CD14-positive monocyte (primary cell): ENCODE data around the gene USP49. TPM values are rescaled to one million over a fixed set of nuclear protein-coding genes. Genes with fewer than 3 reads are reported as not detected.

Experiments used
- DNase-seq, 3 donors: peaks; one replicate each; pipeline ENCODE4 v3.0.0-alpha.2; 2011 to 2022
- H2AFZ ChIP-seq: 2 replicates; pipeline ENCODE4 v1.6.0; 2012; ENCODE audit warnings: mild to moderate bottlenecking, low read depth, low read length, inconsistent platforms; ENCODE audit not compliant: insufficient read depth, poor library complexity, severe bottlenecking
- H3K27ac ChIP-seq, 2 donors: 1 replicate in 1 of 2; 2 replicates in 1 of 2; pipeline ENCODE4 v1.5.1; 2012 to 2013; ENCODE audit warnings: low read length in 2 of 2, control low read depth in 1 of 2, inconsistent platforms in 1 of 2, low read depth in 1 of 2, mild to moderate bottlenecking in 1 of 2
- H3K27me3 ChIP-seq, 2 donors: one replicate each; pipeline versions ENCODE4 v1.6.0 to v1.6.1; 2011 to 2013; ENCODE audit warnings: low read length in 2 of 2; ENCODE audit not compliant: control insufficient read depth in 2 of 2, insufficient read depth in 2 of 2
- H3K36me3 ChIP-seq, 2 donors: replicated peaks in 1 of 2; 1 replicate in 1 of 2; 2 replicates in 1 of 2; pipeline versions ENCODE4 v1.5.1 to v1.6.1; 2012 to 2013; ENCODE audit warnings: low read length in 2 of 2, control low read depth in 1 of 2, inconsistent platforms in 1 of 2, mild to moderate bottlenecking in 1 of 2; ENCODE audit not compliant: insufficient read depth in 2 of 2, control insufficient read depth in 1 of 2
- H3K4me1 ChIP-seq, 2 donors: 1 replicate in 1 of 2; 2 replicates in 1 of 2; pipeline versions ENCODE4 v1.5.1 to v1.6.1; 2012 to 2013; ENCODE audit warnings: low read length in 2 of 2, control low read depth in 1 of 2, inconsistent platforms in 1 of 2, mild to moderate bottlenecking in 1 of 2, moderate library complexity in 1 of 2; ENCODE audit not compliant: insufficient read depth in 2 of 2, control insufficient read depth in 1 of 2
- H3K4me2 ChIP-seq: replicated peaks from 2 replicates; pipeline ENCODE3; 2012; ENCODE audit warnings: low read length, moderate library complexity, mild to moderate bottlenecking; ENCODE audit not compliant: poor library complexity, severe bottlenecking; ENCODE audit errors: extremely low read depth
- H3K4me3 ChIP-seq, 3 experiments: fragments of 200-600 bp in 1 of 3; sonication (generic) in 1 of 3; replicated peaks in 1 of 3; 1 replicate in 2 of 3; 2 replicates in 1 of 3; pipeline ENCODE4 v1.5.1; 2011 to 2013; ENCODE audit warnings: low read length in 3 of 3, mild to moderate bottlenecking in 3 of 3, control low read depth in 2 of 3, low read depth in 2 of 3, inconsistent platforms in 1 of 3, moderate library complexity in 1 of 3
- H3K79me2 ChIP-seq: 2 replicates; pipeline ENCODE4 v1.6.0; 2012; ENCODE audit warnings: mild to moderate bottlenecking, control low read depth, inconsistent platforms, low read length, moderate library complexity; ENCODE audit not compliant: insufficient read depth
- H3K9ac ChIP-seq: 2 replicates; pipeline ENCODE4 v1.6.0; 2017; ENCODE audit warnings: low read length, mild to moderate bottlenecking; ENCODE audit not compliant: insufficient read depth, poor library complexity, severe bottlenecking
- H3K9me3 ChIP-seq, 2 donors: replicated peaks in 1 of 2; 1 replicate in 1 of 2; 2 replicates in 1 of 2; pipeline versions ENCODE4 v1.5.1 to v1.6.1; 2012 to 2013; ENCODE audit warnings: low read length in 2 of 2, control low read depth in 1 of 2; ENCODE audit not compliant: control insufficient read depth in 1 of 2, insufficient read depth in 1 of 2
- H4K20me1 ChIP-seq: 2 replicates; pipeline ENCODE4 v1.6.0; 2012; ENCODE audit warnings: mild to moderate bottlenecking, low read length, control low read depth, moderate library complexity; ENCODE audit not compliant: insufficient read depth
- H3K27ac Mint-ChIP-seq, 7 donors: one replicate each; pipeline ENCODE4 v1.8.0; 2020; ENCODE audit warnings: mild to moderate bottlenecking in 7 of 7, mixed read lengths in 7 of 7, moderate library complexity in 6 of 7, inconsistent platforms in 2 of 7
- H3K27me3 Mint-ChIP-seq, 3 donors: one replicate each; pipeline ENCODE4 v1.8.0; 2021 to 2022; ENCODE audit warnings: low read depth in 3 of 3, mild to moderate bottlenecking in 3 of 3, mixed read lengths in 3 of 3, moderate library complexity in 3 of 3, inconsistent platforms in 1 of 3
- H3K36me3 Mint-ChIP-seq, 2 donors: one replicate each; pipeline ENCODE4 v1.8.0; 2020; ENCODE audit warnings: mixed read lengths in 2 of 2, inconsistent platforms in 1 of 2, mild to moderate bottlenecking in 1 of 2
- H3K4me1 Mint-ChIP-seq: one replicate; pipeline ENCODE4 v1.8.0; 2020; ENCODE audit warnings: mild to moderate bottlenecking, mixed read lengths
- H3K4me3 Mint-ChIP-seq, 2 donors: one replicate each; pipeline ENCODE4 v1.8.0; 2020; ENCODE audit warnings: mild to moderate bottlenecking in 2 of 2, mixed read lengths in 2 of 2, moderate library complexity in 1 of 2
- H3K9me3 Mint-ChIP-seq, 7 donors: one replicate each; pipeline ENCODE4 v1.8.0; 2020 to 2022; ENCODE audit warnings: mixed read lengths in 7 of 7, mild to moderate bottlenecking in 6 of 7, moderate library complexity in 6 of 7, inconsistent platforms in 2 of 7
- WGBS: methylation state at CpG from one replicate; pipeline ENCODE4 v1.1.5; 2013; ENCODE audit warnings: missing lambda C conversion rate; ENCODE audit not compliant: insufficient coverage; 5-methylcytosine and 5-hydroxymethylcytosine counted together
- intact Hi-C, 2 donors: fragments of 100-400 bp; cut with micrococcal nuclease; formaldehyde crosslinking; loops; one replicate each; pipeline versions ENCODE4 v1.15.0 to v1.15.1; 2023
- polyA plus RNA-seq, 3 donors: library from polyadenylated mRNA; depleted of rRNA in 1 of 3; unstranded in 2 of 3; stranded (reverse) in 1 of 3; fragments of 300-500 nt in 2 of 3; fragments of >200 nt in 1 of 3; fragmentation: Illumina TruSeq in 2 of 3; gene quantifications; 1 replicate in 2 of 3; 2 replicates in 1 of 3; pipeline ENCODE4 v1.2.3, GENCODE V29; 2012 to 2021
- TF ChIP-seq, protein P1 (sequence below): fragments of 200-600 bp; IDR thresholded peaks from one replicate; pipeline ENCODE4 v1.8.0; 2022; ENCODE audit warnings: antibody characterized with exemption, mild to moderate bottlenecking

USP49 gene
- polyA plus RNA-seq, 3 donors, result 0.08 to 4.8 (median 0.37) TPM

DNA sequence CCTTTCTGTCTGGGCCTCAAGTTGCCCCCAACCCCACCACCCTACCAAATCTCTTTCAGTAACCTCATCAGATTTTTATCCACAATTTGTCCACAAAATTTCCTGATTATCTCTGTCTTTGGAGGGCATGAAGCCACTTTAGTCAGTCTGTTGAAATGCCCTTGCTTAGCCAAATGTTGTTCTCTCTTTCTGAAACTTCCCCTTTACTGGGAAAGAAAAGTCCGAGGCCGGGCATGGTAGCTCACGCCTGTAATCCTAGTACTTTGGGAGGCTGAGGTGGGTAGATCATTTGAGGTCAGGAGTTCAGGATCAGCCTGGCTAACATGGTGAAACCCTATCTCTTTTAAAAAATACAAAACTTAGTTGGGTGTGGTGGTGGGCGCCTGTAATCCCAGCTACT is 73.9 kb downstream of the USP49 start:
- H3K27me3 ChIP-seq, result no peaks in the 10 kb centered on the region
- no peak overlapping the region for H3K4me2 ChIP-seq
- no peaks in the 10 kb centered on the region for H3K79me2 ChIP-seq
- no peak overlapping the region for H3K4me3 ChIP-seq
- H3K9ac ChIP-seq, result no peak overlapping the region
- peaks cover 0 to 3% (median 0%) of the 10 kb centered on the region in 7 donors for H3K9me3 Mint-ChIP-seq
- H3K4me3 Mint-ChIP-seq, result no peak overlapping the region
- peaks cover 9 to 13% of the 10 kb centered on the region in 2 donors for H3K4me1 ChIP-seq
- WGBS, result no CpG with 5 or more reads among the region's 4 CpGs
- no peak overlapping the region for H3K27ac ChIP-seq
- H3K27ac Mint-ChIP-seq, result peak overlapping the region in 1 of 7 donors; percentile 71
- H3K4me1 Mint-ChIP-seq, result peaks cover 28% of the 10 kb centered on the region
- TF ChIP-seq, protein P1, sequence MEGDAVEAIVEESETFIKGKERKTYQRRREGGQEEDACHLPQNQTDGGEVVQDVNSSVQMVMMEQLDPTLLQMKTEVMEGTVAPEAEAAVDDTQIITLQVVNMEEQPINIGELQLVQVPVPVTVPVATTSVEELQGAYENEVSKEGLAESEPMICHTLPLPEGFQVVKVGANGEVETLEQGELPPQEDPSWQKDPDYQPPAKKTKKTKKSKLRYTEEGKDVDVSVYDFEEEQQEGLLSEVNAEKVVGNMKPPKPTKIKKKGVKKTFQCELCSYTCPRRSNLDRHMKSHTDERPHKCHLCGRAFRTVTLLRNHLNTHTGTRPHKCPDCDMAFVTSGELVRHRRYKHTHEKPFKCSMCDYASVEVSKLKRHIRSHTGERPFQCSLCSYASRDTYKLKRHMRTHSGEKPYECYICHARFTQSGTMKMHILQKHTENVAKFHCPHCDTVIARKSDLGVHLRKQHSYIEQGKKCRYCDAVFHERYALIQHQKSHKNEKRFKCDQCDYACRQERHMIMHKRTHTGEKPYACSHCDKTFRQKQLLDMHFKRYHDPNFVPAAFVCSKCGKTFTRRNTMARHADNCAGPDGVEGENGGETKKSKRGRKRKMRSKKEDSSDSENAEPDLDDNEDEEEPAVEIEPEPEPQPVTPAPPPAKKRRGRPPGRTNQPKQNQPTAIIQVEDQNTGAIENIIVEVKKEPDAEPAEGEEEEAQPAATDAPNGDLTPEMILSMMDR, result no peak
- no peaks in the 10 kb centered on the region for H4K20me1 ChIP-seq
- H2AFZ ChIP-seq, result no peak overlapping the region
- peaks cover 0 to 1% (median 0%) of the 10 kb centered on the region in 3 donors for H3K27me3 Mint-ChIP-seq
- DNase-seq, result no peak
- H3K36me3 Mint-ChIP-seq, result peaks cover 2 to 4% of the 10 kb centered on the region in 2 donors
- H3K9me3 ChIP-seq, result no peaks in the 10 kb centered on the region
- intact Hi-C loops, result no loop called here
- no peaks in the 10 kb centered on the region for H3K36me3 ChIP-seq

DNA sequence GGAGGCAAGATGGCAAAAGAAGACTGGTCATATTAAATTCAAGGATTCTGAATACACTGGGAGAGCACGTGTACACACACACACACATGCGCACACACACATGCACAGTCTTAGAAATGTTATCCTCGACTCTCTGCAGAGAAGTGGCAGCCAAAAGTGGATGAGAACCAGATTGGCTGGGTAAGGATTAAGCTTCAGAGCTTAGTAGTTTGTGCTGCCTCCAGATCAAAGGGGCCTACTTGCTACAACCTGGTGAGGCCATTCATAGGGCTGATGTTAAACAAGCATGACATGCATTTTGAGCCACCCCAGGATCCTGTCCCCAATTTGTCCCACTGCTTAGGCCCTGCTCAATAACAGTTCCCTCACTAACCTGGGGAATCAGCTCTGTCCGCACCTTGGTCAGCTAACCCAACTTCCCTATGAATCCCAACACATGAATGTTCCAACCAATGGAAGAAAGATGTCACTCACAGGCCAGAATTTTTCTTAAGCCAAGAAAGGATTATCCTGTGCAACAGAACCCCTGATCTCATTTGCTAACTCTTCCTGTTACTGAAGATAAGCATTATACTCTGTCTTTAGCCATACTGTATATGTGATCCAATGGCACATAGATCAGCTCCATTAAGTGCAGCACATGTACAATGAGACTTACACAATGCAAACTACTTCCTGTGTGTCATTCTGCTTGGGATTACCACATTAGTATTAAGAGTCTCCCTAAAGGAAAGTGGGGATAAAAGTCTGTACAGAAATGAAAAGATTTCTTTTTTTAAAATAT is 76.7 kb downstream of the USP49 start:
- Mint-ChIP-seq H3K27ac (peak overlapping the region in 1 of 7 donors; percentile 68), H3K4me1 (peaks cover 19% of the 10 kb centered on the region), H3K4me3 (no peak overlapping the region), H3K36me3 (peaks cover 2 to 3% of the 10 kb centered on the region in 2 donors), H3K27me3 (peaks cover 0 to 1% (median 0%) of the 10 kb centered on the region in 3 donors), H3K9me3 (peaks cover 0 to 3% (median 0%) of the 10 kb centered on the region in 7 donors)
- no peak overlapping the region for H3K9ac ChIP-seq
- intact Hi-C loops, result no loop called here
- no peak overlapping the region for H3K4me2 ChIP-seq
- peak; percentile 5 to 42 (median 6) for DNase-seq
- no peaks in the 10 kb centered on the region for H3K79me2 ChIP-seq
- H3K36me3 ChIP-seq, result no peaks in the 10 kb centered on the region
- H3K4me3 ChIP-seq, result no peak overlapping the region
- peaks cover 0 to 5% of the 10 kb centered on the region in 2 donors for H3K4me1 ChIP-seq
- no peak overlapping the region for H3K27ac ChIP-seq
- H4K20me1 ChIP-seq, result no peaks in the 10 kb centered on the region
- H2AFZ ChIP-seq, result no peak overlapping the region
- H3K9me3 ChIP-seq, result no peaks in the 10 kb centered on the region
- TF ChIP-seq, protein P1, result no peak
- H3K27me3 ChIP-seq, result no peaks in the 10 kb centered on the region
- WGBS, result 100% methylated on average over 1 of the region's 4 CpGs
